HG03575 (cell line): ENCODE measurements around the gene GLT8D1.

ENCODE experiments used
- ATAC-seq: cut with Tn5 transposase; IDR thresholded peaks from one replicate; pipeline ENCODE4 v1.9.1; 2021; ENCODE audit not compliant: unreplicated experiment, insufficient number of reproducible peaks, low FRiP score; ENCODE audit errors: extremely low read depth

The GLT8D1 gene

DNA sequence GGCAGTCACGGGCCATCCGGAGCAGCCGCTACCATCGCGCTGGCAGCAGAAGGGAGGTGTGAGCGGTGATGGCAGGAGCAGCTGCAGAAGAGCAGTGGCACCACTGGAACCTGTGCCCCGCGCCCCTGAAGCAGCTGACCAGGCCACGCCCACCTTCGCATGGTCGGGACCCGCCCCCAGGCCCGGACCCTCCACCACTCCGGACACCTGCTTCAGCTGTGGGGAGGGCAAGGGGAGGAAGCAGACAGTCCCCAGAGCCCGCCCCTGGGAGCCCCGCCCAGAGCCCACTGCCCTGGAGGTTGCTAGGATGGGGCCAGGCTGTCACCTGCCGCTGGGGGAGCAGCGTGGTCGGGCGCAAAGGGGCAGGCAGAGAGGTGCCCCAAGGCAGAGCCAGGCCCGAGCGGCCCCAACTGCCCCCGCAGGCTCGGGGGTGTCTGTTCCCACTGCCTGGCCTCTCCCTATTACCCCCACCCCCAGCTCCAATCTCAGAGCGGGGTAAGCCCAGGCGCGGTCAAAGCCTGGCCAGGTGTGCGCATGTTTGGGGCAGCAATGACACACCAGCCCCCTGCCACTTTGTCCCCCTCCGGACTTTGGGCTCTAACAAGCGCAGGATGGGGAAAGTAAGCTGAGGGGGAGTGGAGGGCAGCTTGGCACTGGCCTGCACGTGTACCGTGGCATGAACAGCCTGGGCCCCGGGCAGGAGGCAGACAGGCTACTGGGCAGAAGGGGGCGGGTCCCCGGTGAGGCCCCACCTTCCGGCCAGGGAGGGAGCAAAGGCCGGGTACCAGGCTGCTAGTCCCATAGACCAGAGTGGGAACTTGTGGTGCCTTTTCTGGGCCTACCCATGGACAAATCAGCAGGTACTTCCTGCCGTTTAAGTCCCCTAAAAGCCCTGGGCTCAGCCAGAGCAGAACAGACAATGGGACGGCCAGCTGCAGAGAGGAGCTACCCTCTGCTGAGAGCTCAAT, 9.0 kb upstream of the GLT8D1 start:
- no peak for ATAC-seq

DNA sequence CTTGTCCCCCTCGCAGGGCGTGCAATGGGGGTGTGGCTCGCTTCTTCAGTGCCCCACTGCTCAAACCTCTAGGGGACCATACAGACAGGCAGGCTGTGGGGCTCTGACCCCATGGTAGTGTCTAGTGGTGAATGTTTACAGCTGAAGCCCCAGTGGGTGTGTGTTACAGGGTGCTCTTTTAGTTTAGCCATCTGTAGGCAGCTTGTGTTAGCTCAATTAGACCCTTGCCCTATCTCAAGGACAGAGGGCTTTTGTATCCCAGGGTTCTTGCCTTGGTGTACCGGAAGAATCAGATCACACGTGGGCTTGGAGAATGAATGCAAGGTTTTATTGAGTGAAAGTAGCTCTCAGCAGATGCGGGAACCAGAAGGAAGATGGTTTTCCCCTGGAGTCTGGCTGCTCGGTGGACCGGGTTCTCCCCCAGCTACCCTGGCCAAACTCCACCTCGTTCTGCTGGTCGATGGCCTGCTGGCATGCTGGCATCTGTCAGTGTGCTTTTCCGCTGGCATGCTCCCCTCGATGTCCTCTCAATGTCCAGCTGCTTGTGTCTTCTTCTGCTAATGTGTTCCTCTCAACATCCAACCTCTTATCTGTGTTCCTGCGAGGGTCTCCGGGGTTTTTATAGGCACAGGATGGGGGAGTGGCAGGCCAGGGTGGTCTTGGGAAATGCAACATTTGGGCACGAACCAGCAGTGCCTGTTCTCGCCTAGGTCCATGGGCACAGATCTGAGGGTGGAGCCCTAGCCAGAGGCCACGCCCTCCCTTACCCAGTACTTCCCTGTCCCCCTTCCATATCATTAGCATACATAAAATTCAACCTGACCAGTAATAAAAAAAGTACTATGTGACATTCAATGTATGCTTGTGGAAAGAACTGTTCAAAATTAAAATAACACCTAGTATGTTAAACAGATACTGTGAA, 7.0 kb upstream of the GLT8D1 start:
- no peak for ATAC-seq

- ATAC-seq = no peak
Measured at GRCh38 chr3:52710512-52710911, 4.9 kb upstream of the GLT8D1 start.

DNA sequence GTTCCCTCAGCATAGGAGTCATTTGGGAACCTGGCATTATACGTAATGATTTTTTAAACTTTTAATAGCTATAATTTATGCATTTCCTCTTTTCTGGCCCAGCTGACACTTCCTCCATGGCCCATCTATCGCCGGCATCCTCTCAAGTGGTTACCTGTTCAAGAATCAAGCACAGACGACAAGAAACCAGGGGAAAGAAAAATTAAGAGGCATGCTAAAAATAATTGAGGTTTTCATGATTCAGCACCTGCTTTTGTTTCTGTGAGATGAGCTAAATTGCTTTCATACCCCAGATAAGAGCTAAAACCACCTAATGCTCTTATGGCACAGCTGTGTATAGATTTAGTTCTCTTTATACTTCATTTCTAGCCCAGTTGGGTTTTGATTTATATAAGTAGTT, 2.0 kb upstream of the GLT8D1 start:
- no peak for ATAC-seq

DNA sequence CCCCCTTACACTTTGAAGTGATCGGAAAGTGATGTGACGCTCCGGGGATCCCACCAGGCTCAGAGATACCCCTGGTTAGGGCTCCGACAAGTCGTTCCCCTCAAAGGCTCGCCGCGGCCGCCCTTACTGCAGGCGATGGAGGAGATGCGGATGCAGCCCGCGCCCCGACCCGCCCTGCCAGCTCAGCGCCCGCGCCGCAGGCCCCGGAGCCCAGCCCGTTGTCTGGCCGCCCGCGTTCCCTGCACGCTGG, 228 bp downstream of the GLT8D1 start:
- ATAC-seq = no peak

DNA sequence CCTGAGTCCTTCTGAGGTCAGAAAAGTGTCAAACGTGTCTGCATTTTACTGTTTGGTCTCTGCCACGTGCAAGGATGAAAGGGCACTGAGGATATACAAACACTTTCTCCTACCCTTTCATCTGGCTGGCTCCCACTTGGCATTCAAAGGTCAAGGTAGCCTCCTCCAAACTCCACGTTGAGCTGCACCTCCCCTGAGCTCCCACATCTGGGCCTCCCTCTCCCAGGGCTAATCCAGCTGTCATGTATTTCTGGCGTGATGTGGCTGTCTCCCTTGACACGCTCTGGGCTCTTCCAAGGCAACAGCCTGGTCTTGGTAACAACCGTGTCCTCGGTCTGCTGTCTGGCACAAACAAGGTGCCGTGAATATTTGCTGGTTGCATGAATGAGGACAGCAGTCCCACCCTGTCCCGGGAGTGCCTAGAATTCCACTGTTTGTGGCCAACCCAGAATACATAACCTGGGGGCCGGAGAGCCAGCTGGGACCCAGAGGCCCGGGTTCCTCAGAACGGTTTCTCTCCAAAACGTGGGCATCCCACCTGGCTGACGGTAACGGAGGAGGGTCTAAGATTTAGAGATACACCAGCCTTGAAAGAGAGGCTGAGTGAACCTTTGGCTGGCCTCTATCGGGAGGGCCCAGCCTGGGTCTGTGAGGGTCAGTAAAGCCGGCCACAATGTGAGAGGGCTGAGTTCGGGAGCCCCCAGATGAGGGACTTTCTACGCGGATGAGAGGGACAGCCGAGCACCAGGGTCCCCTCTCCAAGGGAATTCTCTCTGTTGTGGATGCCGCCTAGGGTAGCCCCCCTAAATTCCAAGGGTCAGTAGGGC, 767 bp downstream of the GLT8D1 start:
- ATAC-seq = no peak

DNA sequence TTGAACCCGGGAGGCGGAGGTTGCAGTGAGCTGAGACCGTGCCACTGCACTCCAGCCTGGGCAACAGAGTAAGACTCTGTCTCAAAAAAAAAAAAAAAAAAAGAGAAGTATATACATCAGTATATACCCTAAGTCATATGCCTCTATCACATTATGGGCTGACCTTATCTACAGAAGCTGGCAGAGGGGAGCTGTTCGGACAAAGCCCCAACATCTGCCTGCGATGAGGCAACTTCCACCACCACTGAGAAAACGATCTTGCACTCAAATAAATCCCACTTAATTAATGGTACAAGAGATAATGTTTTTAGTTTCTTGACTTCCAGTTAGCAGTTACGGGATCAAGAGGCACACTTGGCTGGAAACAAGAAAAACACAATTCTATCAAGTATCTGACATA, 2.2 kb downstream of the GLT8D1 start:
- ATAC-seq = no peak

DNA sequence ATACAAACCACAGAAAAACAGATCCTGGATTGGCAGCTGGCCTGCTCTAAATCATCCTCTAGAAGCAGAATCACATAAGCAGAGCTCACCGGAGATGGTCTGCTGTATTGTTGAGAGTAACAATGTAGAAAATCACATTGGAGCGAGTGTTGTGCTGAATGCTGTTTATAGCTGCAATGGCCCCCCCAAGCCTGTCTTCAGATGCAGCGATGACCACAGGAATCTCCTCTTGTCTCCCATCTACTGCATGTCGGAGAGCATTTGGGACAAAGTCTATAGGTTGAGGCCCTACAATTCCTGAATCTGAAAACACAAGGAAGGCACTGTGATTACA, 8.0 kb downstream of the GLT8D1 start:
- no peak for ATAC-seq

GRCh38 chr3:52696830-52697631, 8.6 kb downstream of the GLT8D1 start:
- no peak for ATAC-seq

DNA sequence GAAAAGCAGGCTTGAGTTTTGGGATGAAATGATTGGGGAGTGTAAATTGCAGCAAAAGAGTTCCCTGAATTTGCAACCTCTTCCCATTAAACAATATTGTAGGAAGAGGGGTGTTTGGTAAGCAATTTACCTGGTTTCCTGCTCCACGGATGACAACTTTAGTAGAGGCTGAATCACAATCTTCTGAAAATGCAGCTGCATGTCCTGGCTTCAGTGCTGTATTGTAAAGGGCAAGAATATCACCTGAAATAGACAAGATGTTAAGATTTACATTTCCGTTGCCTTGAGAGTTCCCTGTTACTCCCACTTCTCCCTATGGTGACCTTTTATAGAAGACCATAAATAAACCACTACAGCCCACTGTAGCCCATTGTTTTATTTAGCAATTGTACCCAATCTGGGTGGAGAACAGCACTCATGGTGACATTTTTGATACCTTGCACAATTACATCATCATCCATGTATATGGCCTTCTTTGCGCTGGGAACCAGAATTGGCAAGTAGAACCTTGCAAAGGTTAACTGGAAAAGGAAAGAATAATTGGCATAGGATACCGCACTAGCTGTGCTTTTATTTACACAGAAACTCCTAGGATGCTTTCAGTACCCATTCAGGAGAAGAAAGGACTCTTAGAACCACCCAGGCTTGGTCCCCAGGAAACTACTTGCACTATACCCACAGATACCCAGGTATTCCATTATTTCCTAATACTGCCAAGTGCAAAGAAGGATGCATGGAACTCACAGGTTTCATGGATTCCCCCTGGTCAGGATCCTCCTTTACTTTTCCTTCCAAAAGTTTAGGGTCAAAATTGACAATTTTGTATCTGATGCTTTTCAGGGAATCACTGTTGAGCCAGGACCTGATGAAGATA, 9.6 kb downstream of the GLT8D1 start:
- no peak for ATAC-seq

DNA sequence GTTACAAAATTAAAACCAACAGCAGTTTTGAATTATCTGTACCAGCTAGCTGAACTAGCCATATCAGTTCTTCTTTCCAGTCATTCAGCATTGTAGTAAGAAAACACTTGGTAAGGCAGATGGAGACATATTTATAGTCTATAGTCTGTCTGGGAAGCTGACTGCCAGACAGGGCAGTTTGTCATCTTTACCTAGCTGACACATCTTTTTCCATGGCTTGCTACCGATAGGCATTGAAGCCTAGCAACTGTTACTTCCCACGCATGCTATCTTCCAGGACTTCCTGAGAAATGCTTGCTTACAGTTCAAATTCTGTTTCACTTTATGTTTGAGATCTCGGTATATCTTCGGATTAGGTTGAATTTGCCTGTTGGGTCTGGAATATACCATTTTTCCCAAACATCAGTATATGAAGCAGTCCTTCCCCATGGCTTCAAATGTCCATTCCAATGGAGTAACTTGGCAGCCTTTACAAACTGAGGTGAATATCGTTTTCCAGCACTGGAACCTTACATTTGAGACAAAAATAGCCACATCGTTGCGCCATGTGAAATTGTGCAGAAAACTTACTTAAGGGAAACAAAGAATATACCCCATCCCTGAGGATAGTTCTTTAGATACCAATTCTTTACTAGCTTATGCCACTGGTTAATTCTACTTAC, 10.9 kb downstream of the GLT8D1 start:
- ATAC-seq = no peak

DNA sequence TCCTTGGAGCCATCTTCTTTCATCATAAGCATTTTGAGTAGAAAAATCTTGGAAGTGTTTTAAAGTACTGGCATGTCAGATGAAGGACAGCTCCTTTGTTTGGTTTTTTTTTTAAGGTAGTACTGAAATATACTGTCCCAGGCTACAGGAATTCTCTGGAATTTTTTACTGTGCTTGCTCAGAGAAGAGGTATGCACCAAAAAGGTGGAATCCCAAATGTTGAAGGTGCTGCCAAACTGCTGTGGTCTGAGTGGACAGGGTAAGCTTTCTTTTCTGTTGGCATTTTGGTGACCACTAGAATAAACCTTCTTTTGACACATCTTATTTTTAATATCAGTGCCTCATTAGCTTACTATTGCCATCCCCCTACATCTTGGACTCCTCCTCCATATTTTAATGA, 12.5 kb downstream of the GLT8D1 start:
- no peak for ATAC-seq

- ATAC-seq = no peak
Measured at GRCh38 chr3:52690560-52690959, 15.0 kb downstream of the GLT8D1 start.

- no peak for ATAC-seq
Measured at GRCh38 chr3:52689151-52689550, 16.4 kb downstream of the GLT8D1 start.

DNA sequence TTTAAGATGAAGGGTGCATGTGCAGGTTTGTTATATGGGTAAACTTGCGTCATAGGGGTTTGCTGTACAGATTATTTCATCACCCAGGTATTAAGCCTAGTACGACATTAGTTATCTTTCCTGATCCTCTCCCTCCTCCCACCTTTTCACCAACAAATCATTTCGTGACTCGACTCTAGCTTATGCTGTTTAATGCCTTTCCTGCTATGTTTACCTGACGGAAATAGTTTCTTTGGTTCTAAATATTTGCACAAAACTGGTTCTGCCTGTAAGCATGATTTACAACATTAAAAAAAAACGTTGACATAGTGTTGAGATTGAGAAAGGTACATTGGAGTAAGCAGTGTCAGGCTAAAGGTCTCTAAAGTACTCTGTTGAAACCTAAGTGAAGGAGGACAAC, 17.3 kb downstream of the GLT8D1 start:
- ATAC-seq = no peak

- ATAC-seq = no peak
Measured at GRCh38 chr3:52685709-52686691, 19.6 kb downstream of the GLT8D1 start, which contains the start of the genes GNL3 and PBRM1. Gene GNL3, plus strand, starts transcription at chr3:52686032. Its CDS starts 61 bp downstream, at chr3:52686093. Gene PBRM1, minus strand, starts transcription at chr3:52685913.
